Measurements from ENCODE around the gene POU2F3.
"Not testable (repeated sequence)": the region's sequence is repeated elsewhere in the genome, so short reads cannot be mapped to it uniquely, and the experiment has no call there.

POU2F3 gene

GRCh38 chr11:120228794-120229384 is 11.1 kb upstream of the POU2F3 start:
- no peak for DNase-seq

GRCh38 chr11:120229451-120230424 is 10.2 kb upstream of the POU2F3 start:
- DNase-seq, result no peak

- no peak for DNase-seq
These were observed 9.4 kb upstream of the POU2F3 start for GRCh38 chr11:120230433-120231071.

- no peak for DNase-seq
These were observed 8.0 kb upstream of the POU2F3 start for GRCh38 chr11:120231963-120232362.

- no peak for DNase-seq
These were observed 6.6 kb upstream of the POU2F3 start for GRCh38 chr11:120233207-120233803.

- DNase-seq, result peak in 3 of 4 experiments; percentile 17 to 24 (median 23)
These were observed 4.8 kb upstream of the POU2F3 start for GRCh38 chr11:120235024-120235628.

- DNase-seq, result no peak
These were observed 3.5 kb upstream of the POU2F3 start for GRCh38 chr11:120236169-120237107.

GRCh38 chr11:120238968-120239620 is 846 bp upstream of the POU2F3 start:
- no peak for DNase-seq

GRCh38 chr11:120240866-120241265 is 926 bp downstream of the POU2F3 start:
- no peak for DNase-seq

GRCh38 chr11:120241277-120241676 is 1.3 kb downstream of the POU2F3 start:
- no peak for DNase-seq

- no peak for DNase-seq
These were observed 3.3 kb downstream of the POU2F3 start for GRCh38 chr11:120243221-120243620.

- no peak for DNase-seq
These were observed 4.8 kb downstream of the POU2F3 start for GRCh38 chr11:120244476-120245365.

GRCh38 chr11:120245434-120245833 is 5.5 kb downstream of the POU2F3 start:
- no peak for DNase-seq

- DNase-seq, result no peak
These were observed 8.8 kb downstream of the POU2F3 start for GRCh38 chr11:120248551-120249278.

- DNase-seq, result no peak
These were observed 9.6 kb downstream of the POU2F3 start for GRCh38 chr11:120249279-120250262.

GRCh38 chr11:120253377-120253776 is 13.4 kb downstream of the POU2F3 start:
- DNase-seq, result not testable (repeated sequence)

GRCh38 chr11:120254788-120255518 is 15.0 kb downstream of the POU2F3 start:
- DNase-seq, result no peak

All from activated CD4-positive, CD25-positive, alpha-beta regulatory T cell (primary cell).